ENCODE data around the gene WDFY2. TPM values are rescaled to one million over a fixed set of nuclear protein-coding genes. Genes with fewer than 3 reads are reported as not detected.

WDFY2 gene
- total RNA-seq, 1 donor from 2014 or later: 11.1 TPM

DNA sequence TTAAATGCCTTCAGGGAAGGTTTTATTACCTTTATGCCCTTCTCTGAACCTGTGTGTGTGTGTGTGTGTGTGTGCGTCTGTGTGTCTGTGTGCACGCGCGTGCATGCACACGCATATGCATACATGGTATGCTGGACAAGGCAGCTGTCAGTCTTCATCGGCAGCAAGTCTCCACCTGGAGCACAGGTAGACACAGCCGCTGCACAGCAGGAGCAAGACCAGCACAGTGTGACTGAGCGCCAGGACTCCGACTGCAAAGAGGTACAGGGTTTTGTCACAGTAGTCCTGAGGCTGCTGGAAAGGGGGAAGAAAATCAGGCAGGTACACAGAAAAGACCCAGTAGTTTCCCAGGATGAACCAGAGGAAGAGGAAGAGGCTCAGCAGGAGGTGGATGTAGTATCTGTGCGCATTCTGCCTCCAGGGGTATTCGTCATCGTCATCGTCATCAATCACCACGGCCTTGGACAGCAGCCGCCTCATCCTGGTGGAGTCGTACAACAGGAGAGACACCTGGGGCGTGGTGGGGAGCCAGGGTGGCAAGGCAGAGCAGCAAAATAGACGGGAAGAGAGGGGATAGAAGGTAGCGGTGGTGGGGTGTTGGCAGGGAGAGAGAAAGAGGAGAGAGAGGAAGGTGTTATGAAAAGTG, 232.5 kb downstream of the WDFY2 start:
- H3K4me3 ChIP-seq (ENCODE audit: low read depth, low read length): no peak overlapping the region
- H3K36me3 ChIP-seq (ENCODE audit: control insufficient read depth, insufficient read depth, low read length): no peaks in the 10 kb centered on the region
- peaks cover 29% of the 10 kb centered on the region for H3K27me3 ChIP-seq (ENCODE audit: control insufficient read depth, insufficient read depth, low read length)
- TF ChIP-seq CTCF (IDR thresholded peaks at IDR 0.05; ENCODE audit: insufficient read depth, low read length, poor library complexity, severe bottlenecking): no peak
- DNase-seq (ENCODE audit: low read depth): no peak

Other genes starting within 250 kb of the WDFY2 start
- not detected in 2 replicates for gene SERPINE3, start 244.8 kb upstream of the WDFY2 start, total RNA-seq
- 21.9 and 23.2 TPM in 2 replicates for gene INTS6, start 131.4 kb upstream of the WDFY2 start, total RNA-seq
- 11.7 and 11.9 TPM in 2 replicates for gene DHRS12, start 219.7 kb downstream of the WDFY2 start, total RNA-seq